SKM-1 treated with dmso at 0.1 percent for 144 hours (cell line): Measurements from ENCODE around the gene FAAP20.
A peak's percentile ranks its signal among the peaks of the same experiment; 100 is the strongest.

Source experiments
- DNase-seq: peaks from one replicate; lab custom pipeline; 2025; ENCODE audit not compliant: unreplicated experiment; lab: John Stamatoyannopoulos, UW

Gene FAAP20, protein sequence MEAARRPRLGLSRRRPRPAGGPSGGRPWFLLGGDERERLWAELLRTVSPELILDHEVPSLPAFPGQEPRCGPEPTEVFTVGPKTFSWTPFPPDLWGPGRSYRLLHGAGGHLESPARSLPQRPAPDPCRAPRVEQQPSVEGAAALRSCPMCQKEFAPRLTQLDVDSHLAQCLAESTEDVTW

DNA sequence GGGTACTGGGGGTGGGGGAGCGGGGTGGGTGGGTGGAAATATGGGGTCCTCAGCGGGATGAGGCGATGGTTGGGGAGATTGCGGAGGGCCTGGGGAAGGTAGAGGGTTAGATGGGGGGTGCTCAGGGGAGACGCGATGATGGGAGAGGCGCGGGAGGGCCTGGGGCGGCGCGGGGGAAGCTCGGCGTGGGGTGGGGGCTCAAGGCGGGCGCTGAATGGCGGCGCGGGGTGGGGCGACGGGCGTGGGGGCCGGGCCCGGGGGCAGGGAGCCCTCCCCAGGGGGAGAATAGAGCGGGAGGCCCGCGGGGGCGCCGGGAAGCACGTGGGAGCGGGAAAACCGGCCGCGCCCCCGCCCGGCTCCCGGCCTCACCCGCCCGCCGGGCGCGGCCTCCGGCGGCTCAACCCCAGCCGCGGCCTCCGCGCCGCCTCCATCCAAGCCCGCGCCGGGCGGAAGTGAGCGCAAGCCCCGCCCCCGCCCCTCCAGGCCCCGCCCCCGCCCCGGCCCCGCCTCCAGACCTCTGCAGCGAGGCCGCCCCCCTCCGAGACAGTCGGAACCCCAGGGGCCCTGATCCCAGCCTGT is at the start of gene FAAP20:
FAAP20 (minus strand) TSS at position 454 of the 579 bp plus-strand sequence; CDS start at position 431, 23 bp downstream.
- DNase-seq, result peak; percentile 49

DNA sequence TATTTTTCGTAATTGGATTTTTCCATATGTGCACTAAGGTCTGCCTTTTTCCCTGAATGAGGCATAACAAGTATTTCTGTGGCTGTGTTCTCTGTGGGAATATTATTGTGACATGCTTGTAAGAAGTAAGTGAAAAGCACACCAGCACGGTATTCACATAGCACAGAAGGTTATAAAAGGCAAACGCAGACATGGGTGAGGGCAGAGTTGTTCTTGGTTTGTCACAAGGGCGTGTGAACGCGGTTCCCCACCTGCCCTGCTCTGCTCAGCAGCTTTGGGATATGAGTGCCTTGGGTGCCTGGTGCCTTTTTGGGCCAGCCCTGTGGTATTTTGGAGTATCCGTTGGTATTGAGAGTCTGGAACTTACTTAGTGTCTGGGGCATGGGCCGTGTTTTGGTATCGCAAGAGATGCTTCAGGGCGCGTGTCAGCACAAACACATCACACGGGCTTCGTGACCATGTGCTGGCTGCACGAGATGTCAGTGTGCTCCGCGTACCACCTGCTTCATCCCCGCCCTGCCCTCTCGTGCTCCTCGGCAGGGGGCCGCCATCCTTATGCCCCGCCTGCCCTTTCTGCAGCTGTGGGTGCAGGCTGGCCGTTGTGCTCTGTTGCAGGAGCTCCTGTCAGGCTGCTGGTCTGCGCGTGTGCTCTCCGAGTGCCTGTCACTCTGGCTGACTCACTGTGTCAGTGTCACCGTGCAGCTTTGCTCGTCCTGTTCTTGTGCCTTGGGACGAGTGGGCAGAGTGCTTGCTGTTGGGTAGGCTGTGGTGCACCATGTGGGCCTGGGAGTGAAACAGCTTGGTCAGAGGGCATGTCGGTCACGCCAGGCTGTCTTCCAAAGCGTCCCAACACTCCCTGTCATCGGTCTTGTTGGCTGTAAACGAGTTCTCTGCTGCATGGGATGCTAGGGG is 48.5 kb upstream of the FAAP20 start:
- DNase-seq, result no peak

DNA sequence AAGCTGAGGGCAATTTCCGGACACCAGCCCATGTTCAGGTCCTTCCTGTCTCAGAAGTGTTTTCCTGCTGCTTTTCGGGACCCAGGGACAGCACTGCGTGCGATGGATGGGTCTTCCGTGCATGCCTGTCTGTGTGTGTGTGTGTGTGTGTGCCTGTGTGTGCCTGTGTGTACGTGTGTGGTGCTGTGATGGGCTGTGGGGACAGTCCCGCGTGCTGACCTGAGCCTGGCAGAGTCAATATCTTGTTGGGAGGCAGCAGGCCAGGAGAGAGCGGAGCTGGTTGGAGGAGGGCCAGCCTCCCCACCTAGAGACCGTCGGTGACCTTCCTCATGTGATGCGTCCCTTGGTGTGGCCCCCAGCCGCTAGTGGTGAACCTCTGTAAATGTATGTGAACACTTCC is 47.2 kb upstream of the FAAP20 start:
- DNase-seq, result no peak

DNA sequence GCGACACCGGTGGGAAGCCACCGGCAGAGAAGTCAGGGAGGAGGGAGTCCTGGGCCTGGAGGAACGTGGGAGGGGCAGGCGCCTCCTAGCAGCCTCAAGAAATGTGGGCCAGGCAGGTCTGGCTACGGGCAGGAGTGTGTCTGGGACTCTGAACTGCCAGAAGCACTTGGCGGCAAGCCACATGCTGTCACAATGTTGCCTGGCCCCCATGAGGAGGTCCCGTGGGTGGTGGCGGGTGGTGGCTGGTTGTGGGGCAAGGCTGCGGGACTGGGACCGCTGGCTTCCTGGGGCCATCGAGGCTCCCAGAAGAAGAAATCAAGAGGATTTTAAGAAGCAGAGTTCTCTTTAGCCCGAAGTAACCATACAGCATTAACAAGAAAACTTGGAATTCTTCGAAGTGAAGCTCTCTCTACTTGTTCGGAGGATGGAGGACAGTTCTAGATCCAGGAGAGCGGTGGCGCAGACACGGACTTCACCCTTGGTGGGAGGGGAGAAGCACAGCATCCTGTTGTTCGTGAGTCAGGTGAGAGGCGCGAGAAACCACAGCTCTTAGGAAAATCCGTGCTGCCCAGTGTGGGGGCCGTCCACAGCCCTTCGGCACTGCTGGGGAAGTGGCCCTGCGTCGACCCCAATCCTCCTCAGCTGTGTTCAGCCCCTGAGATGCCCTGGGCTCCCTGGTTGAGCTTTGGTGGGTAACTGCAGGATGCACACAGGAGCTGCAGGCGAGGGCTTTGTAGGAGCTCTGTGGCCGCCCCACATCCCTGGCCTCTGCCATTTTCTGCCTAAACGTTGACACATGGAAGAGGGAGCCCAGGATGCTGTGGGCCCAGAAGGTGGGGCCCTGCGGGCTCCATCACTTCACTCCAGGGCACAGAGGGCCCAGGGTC is 45.9 kb upstream of the FAAP20 start:
- DNase-seq, result no peak

DNA sequence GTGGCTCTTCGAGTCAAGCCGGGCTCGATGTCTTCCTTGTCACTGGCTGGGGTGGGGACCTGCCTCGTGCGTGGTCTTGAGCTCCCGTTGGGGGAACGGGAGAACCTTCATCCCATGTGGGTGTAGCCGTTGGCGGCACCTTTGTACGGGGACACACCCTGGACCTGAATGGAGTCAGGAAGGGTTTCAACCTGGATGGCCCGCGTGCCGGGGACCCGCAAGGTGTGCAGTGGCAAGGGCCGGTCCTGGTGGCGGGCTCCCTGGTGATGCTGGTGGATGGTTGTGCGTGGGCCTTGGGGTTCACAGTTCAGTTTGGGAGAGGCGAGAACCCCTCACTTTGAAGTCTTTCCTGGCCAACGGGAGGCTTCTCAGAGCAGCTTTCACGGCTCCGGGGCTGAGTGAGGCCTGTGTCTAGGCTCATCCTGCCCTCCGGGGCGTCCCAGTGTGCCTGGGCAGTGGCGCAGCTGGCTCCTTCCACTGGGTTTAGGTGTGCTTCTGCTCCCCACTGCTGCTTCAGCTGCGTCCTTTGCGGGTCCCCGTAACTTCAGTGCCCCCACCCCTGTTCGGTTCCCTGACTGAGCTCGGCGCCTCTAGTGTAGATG is 44.9 kb upstream of the FAAP20 start:
- DNase-seq, result no peak

DNA sequence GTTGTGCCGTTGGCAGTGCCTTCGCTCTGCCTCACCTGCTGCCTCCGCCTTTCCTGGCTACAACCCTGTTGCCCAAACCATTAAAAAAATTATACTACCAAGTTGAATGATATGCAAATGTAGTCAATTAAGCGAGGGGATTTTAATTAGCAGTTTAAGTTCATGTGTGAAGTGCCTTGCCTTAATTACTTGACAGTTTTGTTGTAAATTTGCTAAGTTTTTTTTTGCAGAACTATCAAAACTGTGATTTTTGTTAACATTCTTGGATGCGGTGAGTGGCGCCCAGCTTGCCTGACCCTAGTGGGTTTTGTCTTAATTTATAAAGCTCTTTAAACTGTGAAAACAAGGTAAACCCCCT is 44.4 kb upstream of the FAAP20 start:
- no peak for DNase-seq

DNA sequence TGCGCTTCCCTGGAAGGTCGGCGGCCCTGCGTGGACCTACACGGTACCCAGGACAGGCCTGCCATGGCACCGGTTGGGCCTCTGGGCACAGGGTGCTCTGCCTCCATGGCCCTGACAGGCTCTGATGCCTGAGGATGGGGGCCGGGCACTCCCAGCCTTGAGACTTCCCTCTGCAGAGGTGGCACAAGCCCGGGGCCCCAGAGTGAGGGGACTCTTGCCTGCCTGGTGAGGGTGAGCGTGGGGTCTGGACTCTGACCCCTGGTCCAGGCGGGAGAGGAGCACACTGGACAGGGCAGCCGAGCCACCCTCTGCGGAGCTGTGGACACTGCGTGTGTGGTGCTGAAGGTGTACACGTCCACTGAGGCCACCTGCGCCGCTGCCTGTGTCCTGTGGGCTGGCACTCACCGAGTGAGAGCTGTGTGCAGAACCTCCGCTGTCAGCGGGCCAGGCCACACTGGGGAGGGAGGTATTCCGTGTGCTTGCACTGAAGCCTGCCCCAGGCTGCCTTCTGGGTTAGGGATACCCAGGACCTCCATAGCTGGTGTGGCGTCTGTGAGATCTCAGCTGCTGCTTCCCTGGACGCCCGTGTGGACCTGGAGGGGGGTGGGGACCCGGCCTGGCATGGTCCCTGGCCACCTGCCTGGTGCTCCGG is 43.9 kb upstream of the FAAP20 start:
- DNase-seq, result no peak

DNA sequence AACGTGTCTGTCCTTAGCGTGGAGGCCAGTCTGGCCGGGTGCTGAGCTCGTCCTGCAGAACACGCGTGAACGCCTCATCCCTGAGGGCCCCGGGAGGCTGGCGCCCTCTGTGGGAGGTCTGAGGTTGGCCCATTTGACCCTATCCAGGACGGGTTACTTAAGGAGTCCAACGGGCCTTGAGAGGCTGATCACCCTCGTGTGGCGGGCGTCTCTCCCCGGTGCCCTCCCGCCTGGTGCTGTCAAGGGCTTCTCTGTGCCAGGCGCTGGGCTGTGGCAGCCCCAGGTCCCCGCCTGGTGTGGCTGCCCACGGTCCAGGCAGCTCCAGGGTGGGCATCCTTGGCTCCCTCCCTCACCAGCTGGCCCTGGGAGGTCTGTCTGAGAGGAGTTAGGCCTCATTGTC is 43.2 kb upstream of the FAAP20 start:
- DNase-seq, result no peak

DNA sequence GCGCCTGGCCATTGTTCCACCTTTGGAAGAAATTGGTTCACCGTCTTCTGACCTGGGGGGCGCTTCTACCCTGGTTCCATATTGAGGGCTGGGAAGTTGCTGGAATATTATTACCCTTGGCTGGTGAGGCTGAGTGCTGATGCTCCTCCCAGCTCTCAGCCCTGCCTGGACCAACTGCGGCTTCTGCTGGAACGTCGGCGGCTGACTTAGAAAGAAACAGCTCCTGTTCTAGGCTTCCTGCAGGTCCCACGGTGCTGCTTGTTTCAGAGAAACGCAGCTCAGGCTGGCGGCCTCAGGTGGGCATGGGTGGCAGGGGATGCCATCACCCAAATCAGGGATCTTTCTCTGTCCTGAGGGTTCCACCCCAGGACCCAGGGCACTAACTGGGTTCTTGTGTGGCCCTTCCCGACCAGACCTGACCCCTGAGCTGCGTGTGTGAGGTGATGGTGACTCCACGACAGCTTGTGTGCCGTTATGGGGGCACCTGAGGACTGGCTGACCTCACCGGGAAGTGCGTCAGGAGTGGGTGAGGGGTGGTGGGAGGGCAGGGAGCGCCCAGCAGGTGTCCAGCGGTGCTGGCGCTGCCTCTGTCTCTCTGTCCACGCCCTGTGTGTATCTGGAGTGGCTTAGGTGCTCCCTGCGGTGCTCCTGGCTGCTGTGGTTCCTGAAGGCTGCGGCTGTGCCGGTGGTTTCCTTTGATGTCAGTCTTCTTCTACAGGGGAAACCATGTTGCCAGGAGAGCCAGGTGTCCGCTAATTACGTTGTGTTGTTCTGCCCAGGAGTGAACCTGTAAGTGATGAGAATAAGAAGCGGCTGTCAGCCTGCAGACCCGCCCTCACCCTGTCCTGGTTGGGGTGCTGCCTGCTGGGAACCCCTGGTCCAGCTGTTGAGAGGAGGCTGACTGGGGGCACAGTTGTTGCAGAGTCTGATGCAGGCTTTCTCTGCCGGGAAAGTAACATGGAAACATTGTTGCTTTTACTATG is 42.4 kb upstream of the FAAP20 start:
- DNase-seq, result no peak

DNA sequence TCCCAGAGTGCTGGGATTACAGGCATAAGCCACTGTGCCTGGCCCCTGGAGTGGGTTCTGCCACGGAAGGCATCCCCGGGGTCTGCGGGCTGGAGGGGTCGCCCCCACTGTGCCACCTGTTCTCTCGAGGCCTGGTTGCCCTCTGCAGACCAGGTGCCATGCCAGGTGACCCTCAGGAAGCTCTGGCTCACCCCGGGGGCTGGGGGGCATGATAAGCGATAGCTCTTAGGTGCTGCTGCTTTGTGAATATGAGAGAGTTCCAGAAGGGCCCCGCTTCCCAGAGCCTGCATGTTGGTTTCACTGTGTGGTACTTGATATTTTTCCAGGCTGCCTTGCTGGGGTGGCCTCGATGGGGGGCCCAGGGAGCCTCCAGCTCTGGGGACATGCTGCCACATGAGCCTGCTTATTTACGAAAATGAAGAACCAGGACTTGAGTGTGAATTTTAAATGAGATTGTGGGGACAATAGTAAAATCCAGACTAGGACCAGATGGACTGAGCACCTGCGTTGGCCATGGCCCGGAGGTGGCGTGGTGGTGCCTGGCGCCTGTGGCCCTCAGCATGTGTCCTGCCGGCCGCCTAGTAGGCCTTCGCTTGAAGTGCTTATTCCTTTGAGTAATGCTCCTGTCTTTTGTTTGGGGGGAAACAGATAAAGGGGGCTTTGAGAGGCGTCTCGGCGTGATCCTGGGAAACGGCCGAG is 40.9 kb upstream of the FAAP20 start:
- no peak for DNase-seq

DNA sequence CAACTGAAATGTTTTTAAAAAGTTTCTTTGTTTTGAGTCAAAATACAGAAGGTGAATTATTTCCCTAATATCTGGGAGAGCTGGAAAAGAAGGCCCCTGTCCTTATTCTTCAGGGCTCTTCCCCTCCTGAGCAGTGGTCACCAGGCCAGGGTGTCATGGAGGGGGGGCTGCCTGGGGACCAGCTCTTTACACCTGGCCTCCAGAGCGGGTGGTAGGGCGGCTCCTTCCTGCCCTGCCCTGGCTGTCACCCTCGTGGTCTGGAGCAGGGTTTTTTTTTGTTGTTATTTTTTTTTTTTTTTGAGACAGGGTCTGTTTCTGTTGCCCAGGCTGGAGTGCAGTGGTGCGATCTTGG is 40.2 kb upstream of the FAAP20 start:
- no peak for DNase-seq

DNA sequence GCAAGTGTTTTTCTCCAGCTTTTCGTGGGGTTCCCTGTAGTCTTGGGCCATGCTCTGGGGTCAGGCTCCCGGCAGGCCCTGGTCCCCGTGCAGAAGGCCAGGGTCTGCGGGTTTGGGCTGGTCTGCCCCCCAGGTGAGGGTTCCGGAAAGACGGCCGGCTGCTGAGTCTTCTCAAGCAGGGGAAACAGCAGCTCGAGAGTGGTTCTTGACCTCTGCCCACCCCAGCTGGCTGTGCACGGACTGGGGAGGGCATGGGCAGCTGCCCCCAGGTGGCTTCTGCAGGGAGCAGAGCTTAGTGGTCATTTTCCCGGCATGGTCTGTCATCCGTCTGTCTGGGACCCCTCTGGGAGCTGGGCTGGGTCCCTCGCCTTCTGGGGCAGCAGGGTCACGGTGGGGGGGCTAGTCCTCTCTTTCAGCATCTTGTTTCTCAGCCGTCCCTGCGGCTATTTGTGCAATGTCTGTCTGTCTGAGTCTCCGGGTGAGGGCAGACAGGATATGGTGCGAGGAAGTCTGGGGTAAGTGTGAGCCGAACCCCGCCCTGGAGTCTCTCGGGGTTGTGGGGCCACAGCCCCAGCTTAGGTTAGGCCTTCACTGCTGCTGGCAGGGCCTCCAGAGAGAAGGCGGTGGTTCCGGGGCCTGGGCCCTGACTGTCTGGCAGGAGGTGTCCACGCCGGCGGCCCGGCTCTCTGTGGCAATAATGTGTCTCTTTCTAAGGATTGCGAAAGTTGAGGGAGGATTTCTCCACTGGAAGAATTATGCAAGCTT is 39.6 kb upstream of the FAAP20 start:
- DNase-seq, result peak; percentile 99

DNA sequence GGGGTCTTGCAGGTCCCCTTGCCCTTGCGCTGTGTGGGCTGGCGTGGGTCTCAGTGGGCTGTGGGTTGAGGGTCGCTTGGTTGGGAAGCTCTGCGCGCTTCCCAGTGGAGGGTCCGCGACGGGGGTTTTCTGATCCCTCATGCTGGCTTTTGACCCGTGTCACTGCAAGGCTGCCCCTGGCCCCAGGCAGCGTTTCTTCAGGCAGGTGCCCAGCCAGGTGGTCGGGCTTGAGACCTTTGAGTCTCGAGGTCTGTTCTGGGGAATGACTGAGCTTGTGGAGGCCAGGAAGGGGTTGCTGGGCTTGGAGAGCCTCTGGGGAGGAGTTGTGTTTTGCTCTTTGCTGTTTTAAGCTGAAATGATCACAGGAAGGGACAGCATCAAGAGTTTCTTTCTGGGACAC is 38.9 kb upstream of the FAAP20 start:
- DNase-seq, result no peak

DNA sequence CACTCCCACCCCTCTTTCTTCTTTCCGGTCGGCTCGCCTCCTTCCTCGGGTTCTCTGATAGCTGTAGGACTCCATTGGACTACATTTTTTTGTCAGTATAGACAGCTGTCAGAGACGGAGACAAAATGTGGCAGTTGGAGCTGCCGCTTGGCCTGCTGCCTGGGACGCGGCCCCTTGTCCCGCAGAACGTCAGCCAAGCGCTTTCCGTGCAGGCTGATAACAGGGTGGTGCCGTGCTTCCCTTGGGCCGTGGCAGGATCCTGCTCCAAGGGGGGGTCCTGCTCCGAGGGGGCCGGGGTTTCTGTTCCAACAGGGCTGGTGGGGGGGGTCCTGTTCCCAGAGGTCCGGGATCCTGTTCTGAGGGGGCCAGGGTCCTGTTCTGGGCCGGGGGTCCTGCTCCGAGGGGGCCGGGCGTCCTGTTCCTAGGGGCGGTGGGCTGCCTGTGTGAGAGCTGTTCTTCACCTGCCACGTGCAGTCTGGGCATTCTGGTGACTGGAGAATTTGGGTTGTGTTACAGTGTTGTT is 38.4 kb upstream of the FAAP20 start:
- DNase-seq, result no peak

DNA sequence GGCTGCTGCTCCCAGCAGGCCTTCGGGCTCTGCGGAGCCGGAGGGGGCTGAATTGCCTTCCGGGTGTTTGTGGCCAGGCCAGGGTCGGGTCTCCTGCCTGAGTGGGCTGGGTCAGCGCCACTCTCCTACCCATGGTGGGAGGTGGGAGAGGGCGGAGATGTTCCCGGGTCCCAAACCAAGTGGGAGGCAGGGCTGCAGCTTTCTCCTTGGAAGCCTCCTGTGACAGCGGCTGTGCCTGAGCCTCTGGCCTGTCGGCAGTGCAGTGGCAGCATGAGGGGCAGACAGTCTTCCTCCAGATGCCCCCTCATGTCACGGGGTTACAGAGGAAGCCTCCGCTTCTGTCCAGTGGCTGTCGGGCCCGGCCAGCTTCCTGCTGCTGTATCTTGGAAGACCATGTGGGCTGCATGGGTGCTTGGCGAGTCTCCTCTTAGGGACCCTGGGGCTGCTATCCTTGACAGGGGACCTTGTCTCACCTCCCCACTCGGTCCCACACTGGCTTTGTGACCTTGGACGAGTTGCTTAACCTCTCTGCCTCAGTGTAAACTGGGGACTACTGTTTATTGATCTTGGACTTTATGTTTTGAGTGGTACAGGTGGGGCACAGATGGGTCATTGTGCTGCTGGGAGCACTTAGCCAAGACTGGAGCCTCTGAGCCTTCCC is 37.8 kb upstream of the FAAP20 start:
- no peak for DNase-seq

DNA sequence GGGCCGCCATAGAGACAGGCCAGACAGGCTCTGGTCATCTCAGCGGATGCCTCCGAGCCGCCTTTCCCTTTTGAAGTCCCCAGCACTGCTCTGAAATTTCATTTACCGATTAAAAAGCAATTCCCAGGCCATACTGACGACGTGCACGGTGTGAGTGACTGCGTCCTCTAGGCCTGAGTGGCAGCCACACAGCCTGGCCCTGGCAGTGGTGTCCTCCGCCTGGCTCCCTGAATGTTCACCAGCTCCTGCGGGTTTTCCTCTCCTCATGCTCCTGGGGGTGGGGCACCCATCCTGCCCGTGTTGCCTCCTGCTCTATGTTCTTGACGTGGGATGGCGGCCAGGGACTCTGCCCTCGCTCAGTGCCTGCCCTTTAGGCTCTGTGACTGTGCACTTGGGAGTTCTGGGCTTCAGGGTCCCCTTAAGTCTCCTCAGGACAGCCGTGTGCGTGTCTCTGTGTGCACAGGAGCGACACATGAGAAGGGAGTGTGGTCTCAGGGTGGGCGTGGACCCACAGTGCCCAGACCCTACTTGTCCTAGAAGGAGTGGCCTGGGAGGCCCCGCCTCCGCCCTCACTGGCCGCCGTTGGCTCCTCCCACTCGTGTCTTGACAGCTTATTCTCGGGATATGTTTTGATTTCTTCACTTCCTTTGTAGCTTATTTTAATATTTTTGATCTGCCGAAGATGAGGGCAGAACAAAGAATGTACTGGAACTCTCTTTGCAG is 37.1 kb upstream of the FAAP20 start:
- DNase-seq, result peak; percentile 73
